AG09319 (cell line): ENCODE results near the gene OPCML.

Experiments used
- DNase-seq: peaks from one replicate; pipeline ENCODE4 v3.0.0-alpha.2; 2010; ENCODE audit warnings: low read depth; ENCODE audit errors: extremely low read depth
- CTCF ChIP-seq: IDR thresholded peaks from 2 replicates; pipeline ENCODE4 v1.5.1; 2011; ENCODE audit warnings: low read depth, mild to moderate bottlenecking, inconsistent platforms, low read length, moderate library complexity

Gene OPCML

DNA sequence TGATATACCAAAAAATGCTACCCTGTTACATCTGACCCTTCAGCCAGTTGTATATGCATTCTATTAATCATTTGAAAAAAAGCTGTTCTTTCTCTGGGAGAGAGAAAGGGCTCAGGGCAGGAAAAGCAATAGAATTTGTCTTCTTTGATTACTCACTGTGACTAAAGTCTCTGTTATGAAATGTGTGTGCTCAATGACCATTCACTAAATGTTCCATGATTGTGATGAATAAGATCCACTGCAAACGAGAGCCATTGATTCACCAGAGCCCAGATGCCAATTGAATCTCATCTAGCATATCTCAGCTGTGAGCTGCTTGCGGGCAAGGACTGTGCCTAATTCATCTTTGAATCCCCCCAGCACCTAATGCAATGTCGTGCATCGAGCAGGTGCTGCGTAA, 184.3 kb downstream of the OPCML start:
- no peak for DNase-seq
- no peak for TF ChIP-seq CTCF

DNA sequence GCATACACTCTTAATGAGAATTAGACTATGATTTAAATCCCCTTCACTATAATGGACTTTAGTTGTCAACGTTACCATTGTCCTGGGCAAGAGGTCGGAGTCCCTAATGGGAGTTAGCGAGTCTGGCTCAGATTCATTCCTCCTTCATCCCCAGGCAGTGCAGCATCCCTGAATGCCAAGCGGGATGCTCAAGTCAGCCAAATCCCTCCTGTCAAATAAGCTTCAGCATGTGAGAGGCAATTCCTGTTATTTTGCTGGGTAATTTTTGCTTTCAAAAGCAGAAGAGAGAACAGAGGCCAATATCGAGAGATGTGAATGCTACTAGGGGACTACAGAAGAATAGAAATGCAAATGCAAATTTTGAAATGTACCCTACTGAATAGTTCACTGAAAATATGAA, 186.2 kb downstream of the OPCML start:
- no peak for DNase-seq
- TF ChIP-seq CTCF, result no peak

DNA sequence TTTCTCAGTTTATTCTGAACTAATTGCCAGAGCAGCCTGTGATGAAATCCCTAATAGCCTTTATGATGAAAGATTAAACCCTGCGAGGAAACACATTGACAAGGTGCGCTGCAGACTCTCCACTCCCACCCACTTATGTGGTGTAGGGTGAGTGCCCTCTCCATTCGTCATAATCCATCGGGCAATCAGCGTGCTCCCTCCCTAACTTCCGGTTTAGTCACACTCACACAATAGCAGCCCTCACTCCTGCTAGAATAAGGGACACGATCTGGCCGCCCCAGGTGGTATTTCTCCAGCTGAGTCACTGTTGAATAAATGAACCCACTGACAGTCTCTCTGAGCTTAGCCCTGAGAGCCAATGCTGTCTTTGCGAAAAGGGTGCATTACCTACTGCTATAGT, 188.3 kb downstream of the OPCML start:
- TF ChIP-seq CTCF, result no peak
- no peak for DNase-seq

- TF ChIP-seq CTCF, result no peak
Observed at GRCh38 chr11:133339495-133340140, 192.7 kb downstream of the OPCML start.

DNA sequence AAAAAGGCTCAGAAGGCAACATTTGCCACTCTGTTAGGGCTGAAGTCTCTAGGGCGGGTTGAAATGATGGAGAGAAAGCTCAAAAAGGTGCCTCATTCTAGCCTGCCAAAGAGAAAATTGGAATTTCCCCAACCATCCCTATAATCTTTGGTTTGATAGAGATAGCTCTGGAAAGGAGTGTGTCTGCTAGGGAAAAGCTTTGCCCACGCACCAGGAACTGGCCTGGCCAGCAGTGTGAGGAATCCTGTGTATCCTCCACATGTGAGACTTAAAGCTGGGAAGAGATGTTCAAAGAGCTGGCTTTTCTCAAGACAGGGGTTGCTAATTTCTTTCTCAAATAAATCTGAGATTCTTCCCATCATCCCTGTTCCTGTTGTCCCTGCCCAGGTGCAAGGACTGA, 193.7 kb downstream of the OPCML start:
- TF ChIP-seq CTCF, result no peak
- DNase-seq, result no peak

More at GRCh38 chr11:133339495-133340140, 192.7 kb downstream of the OPCML start:
- no peak for DNase-seq

GRCh38 chr11:133337951-133338418, 194.3 kb downstream of the OPCML start:
- no peak for DNase-seq
- TF ChIP-seq CTCF, result no peak

GRCh38 chr11:133337193-133337592, 195.1 kb downstream of the OPCML start:
- no peak for TF ChIP-seq CTCF
- no peak for DNase-seq
